ENCODE results near the gene RANBP10.
"Not testable (repeated sequence)": the region's sequence is repeated elsewhere in the genome, so short reads cannot be mapped to it uniquely, and the experiment has no call there.

RANBP10 gene

GRCh38 chr16:67694611-67695010, 111.7 kb downstream of the RANBP10 start:
- Histone ChIP-seq H3K9ac (ENCODE audit: low read length in 5 of 5) (no peak overlapping the region), H3K36me3 (ENCODE audit: control insufficient read depth in 5 of 5, insufficient read depth in 5 of 5, low read length in 5 of 5) (peaks cover 0 to 7% (median 6%) of the 10 kb centered on the region in 5 donors), H3K4me3 (ENCODE audit: low read depth in 1 of 5, low read length in 5 of 5) (no peak overlapping the region), H3K27ac (ENCODE audit: low read depth, low read length) (no peak overlapping the region), H3K4me1 (ENCODE audit: control insufficient read depth in 5 of 5, insufficient read depth in 5 of 5, low read length in 5 of 5) (peaks cover 0 to 13% (median 8%) of the 10 kb centered on the region in 5 donors), H3K27me3 (ENCODE audit: control insufficient read depth in 5 of 5, insufficient read depth in 4 of 5, low read length in 5 of 5) (no peaks in the 10 kb centered on the region), H3K9me3 (ENCODE audit: control insufficient read depth in 5 of 5, low read length in 5 of 5) (no peaks in the 10 kb centered on the region)

GRCh38 chr16:67693517-67694285, 112.7 kb downstream of the RANBP10 start:
- not testable (repeated sequence) for H3K4me3 ChIP-seq (ENCODE audit: low read depth in 1 of 5, low read length in 5 of 5); H3K9me3 ChIP-seq (ENCODE audit: control insufficient read depth in 5 of 5, low read length in 5 of 5); H3K36me3 ChIP-seq (ENCODE audit: control insufficient read depth in 5 of 5, insufficient read depth in 5 of 5, low read length in 5 of 5); H3K9ac ChIP-seq (ENCODE audit: low read length in 5 of 5); H3K27me3 ChIP-seq (ENCODE audit: control insufficient read depth in 5 of 5, insufficient read depth in 4 of 5, low read length in 5 of 5); H3K27ac ChIP-seq (ENCODE audit: low read depth, low read length)
- peaks cover 0 to 13% (median 8%) of the 10 kb centered on the region in 5 donors for H3K4me1 ChIP-seq (ENCODE audit: control insufficient read depth in 5 of 5, insufficient read depth in 5 of 5, low read length in 5 of 5)

GRCh38 chr16:67685388-67686112, 120.8 kb downstream of the RANBP10 start:
- H3K9ac ChIP-seq (ENCODE audit: low read length in 5 of 5): peak overlapping the region in 1 of 5 donors; percentile 18
- peaks cover 0 to 20% (median 13%) of the 10 kb centered on the region in 5 donors for H3K4me1 ChIP-seq (ENCODE audit: control insufficient read depth in 5 of 5, insufficient read depth in 5 of 5, low read length in 5 of 5)
- H3K27ac ChIP-seq (ENCODE audit: low read depth, low read length): peak overlapping the region; percentile 43
- peaks cover 0 to 25% (median 17%) of the 10 kb centered on the region in 5 donors for H3K36me3 ChIP-seq (ENCODE audit: control insufficient read depth in 5 of 5, insufficient read depth in 5 of 5, low read length in 5 of 5)
- no peaks in the 10 kb centered on the region for H3K27me3 ChIP-seq (ENCODE audit: control insufficient read depth in 5 of 5, insufficient read depth in 4 of 5, low read length in 5 of 5)
- no peaks in the 10 kb centered on the region for H3K9me3 ChIP-seq (ENCODE audit: control insufficient read depth in 5 of 5, low read length in 5 of 5)
- H3K4me3 ChIP-seq (ENCODE audit: low read depth in 1 of 5, low read length in 5 of 5): no peak overlapping the region

DNA sequence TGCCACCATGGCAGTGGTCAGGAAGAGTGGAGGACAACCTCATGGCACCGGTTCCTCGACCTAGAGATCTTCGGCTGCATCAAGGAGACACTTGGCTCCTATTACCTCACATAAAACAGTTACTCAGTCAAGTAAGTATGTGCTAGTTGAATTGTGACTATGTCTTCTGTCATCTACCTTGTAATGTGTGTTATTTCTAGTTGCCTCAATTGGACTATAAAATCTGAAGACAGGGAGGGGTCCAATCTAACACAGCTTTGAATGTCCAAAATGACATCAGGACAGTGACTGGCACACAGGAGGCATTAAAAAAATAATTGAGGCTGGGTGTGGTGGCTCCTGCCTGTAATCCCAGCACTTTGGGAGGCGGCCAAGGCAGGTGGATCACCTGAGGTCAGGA, 122.6 kb downstream of the RANBP10 start:
- H3K27ac ChIP-seq (ENCODE audit: low read depth, low read length): no peak overlapping the region
- no peaks in the 10 kb centered on the region for H3K9me3 ChIP-seq (ENCODE audit: control insufficient read depth in 5 of 5, low read length in 5 of 5)
- H3K27me3 ChIP-seq (ENCODE audit: control insufficient read depth in 5 of 5, insufficient read depth in 4 of 5, low read length in 5 of 5): no peaks in the 10 kb centered on the region
- H3K9ac ChIP-seq (ENCODE audit: low read length in 5 of 5): no peak overlapping the region
- H3K36me3 ChIP-seq (ENCODE audit: control insufficient read depth in 5 of 5, insufficient read depth in 5 of 5, low read length in 5 of 5): peaks cover 0 to 31% (median 17%) of the 10 kb centered on the region in 5 donors
- peaks cover 0 to 21% (median 14%) of the 10 kb centered on the region in 5 donors for H3K4me1 ChIP-seq (ENCODE audit: control insufficient read depth in 5 of 5, insufficient read depth in 5 of 5, low read length in 5 of 5)
- no peak overlapping the region for H3K4me3 ChIP-seq (ENCODE audit: low read depth in 1 of 5, low read length in 5 of 5)

DNA sequence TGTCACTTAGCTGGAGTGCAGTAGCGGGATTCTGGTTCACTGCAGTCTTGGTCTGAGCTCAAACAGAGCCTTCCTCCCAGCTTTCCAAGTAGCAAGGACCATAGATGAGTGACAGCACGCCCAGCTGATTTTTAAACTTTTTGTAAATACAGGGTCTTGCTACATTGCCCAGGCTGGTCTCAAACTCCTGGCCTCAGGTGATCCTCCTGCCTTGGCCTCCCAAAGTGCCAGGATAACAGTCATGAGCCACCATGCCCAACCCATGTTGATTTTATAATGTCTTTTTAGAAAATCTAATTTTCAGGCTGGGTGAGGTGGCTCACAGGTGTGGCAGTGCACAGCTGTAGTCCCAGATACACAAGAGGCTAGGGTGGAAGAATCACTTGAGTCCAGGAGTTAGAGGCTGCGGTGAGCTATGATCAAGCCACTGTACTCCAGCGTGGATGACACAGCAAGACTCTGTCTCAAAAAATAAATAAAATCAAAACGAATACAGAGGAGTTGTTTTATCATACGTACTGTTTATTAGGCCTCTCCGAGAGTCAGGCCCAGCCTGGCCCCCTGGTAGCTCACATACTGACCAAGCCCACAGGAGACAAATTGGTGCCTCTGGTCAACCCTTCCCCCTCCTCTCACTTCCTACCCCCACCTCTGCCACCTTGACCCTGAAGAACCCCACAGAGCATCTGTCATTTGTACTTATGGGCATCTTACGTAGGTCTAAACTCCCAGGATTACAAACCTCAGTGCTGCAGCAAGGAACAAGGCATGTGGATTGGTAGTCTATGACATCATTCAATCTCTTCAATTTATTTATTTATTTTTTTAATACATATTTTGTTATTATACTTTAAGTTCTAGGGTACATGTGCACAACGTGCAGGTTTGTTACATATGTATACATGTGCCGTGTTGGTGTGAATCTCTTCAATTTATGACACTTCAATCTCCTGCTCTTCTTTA, 126.1 kb downstream of the RANBP10 start:
- no peaks in the 10 kb centered on the region for H3K9me3 ChIP-seq (ENCODE audit: control insufficient read depth in 5 of 5, low read length in 5 of 5)
- no peak overlapping the region for H3K9ac ChIP-seq (ENCODE audit: low read length in 5 of 5)
- no peaks in the 10 kb centered on the region for H3K27me3 ChIP-seq (ENCODE audit: control insufficient read depth in 5 of 5, insufficient read depth in 4 of 5, low read length in 5 of 5)
- H3K36me3 ChIP-seq (ENCODE audit: control insufficient read depth in 5 of 5, insufficient read depth in 5 of 5, low read length in 5 of 5): peaks cover 0 to 33% (median 17%) of the 10 kb centered on the region in 5 donors
- no peak overlapping the region for H3K4me3 ChIP-seq (ENCODE audit: low read depth in 1 of 5, low read length in 5 of 5)
- peaks cover 6 to 37% (median 36%) of the 10 kb centered on the region in 5 donors for H3K4me1 ChIP-seq (ENCODE audit: control insufficient read depth in 5 of 5, insufficient read depth in 5 of 5, low read length in 5 of 5)
- H3K27ac ChIP-seq (ENCODE audit: low read depth, low read length): no peak overlapping the region

DNA sequence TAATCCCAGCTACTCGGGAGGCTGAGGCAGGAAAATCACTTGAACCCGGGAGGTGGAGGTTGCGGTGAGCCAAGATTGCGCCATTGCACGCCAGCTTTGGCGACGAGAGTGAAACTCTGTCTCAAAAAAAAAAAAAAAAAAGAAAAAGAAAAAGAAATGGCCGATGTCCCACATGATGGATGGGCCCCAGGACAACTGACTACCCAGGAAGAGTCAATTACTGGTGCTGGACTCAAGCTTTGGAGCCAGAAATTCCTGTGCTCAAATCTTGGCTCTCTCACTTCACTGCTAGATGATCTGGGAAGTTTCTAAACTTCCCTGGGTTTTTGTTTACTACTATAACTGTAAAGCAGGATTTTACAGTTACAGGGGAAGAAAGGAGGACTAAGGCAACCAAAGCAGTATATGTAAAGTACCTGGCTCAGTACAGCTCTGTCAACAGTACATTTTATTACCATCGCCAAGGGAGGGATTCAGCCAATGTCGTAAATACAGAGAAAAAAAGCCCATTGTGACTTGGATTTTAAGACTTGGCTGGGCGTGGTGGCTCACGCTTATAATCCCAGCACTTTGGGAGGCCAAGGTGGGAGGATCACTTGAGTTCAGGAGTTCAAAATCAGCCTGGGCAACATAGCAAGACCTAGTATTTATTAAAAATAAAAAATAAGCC, 127.9 kb downstream of the RANBP10 start:
- H3K36me3 ChIP-seq (ENCODE audit: control insufficient read depth in 5 of 5, insufficient read depth in 5 of 5, low read length in 5 of 5): peaks cover 0 to 23% (median 9%) of the 10 kb centered on the region in 5 donors
- peak overlapping the region; percentile 65 for H3K27ac ChIP-seq (ENCODE audit: low read depth, low read length)
- H3K9me3 ChIP-seq (ENCODE audit: control insufficient read depth in 5 of 5, low read length in 5 of 5): no peaks in the 10 kb centered on the region
- H3K27me3 ChIP-seq (ENCODE audit: control insufficient read depth in 5 of 5, insufficient read depth in 4 of 5, low read length in 5 of 5): no peaks in the 10 kb centered on the region
- H3K4me1 ChIP-seq (ENCODE audit: control insufficient read depth in 5 of 5, insufficient read depth in 5 of 5, low read length in 5 of 5): peaks cover 10 to 46% (median 43%) of the 10 kb centered on the region in 5 donors
- peak overlapping the region in 1 of 5 donors; percentile 6 for H3K4me3 ChIP-seq (ENCODE audit: low read depth in 1 of 5, low read length in 5 of 5)
- H3K9ac ChIP-seq (ENCODE audit: low read length in 5 of 5): peak overlapping the region in 1 of 5 donors; percentile 39

DNA sequence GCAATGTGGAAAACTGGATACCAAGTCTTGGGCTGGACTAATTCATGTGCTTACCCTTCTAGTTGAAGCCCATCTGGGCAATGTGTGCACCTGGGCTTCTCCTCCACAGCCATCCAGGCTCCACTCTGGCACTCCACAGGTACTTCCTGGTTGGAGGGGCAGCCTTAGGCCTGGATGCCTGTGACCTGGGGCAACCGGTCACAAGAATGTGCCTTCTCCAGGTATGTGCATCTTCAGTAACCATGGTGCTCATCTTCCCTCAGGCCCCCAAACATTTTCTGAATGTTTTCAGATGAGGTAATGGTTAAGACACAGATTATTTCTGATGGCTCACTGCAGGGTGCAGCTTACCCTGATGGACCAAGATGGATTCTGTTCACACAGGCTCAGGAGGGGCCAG, 128.6 kb downstream of the RANBP10 start:
- Histone ChIP-seq H3K36me3 (ENCODE audit: control insufficient read depth in 5 of 5, insufficient read depth in 5 of 5, low read length in 5 of 5) (peaks cover 0 to 16% (median 4%) of the 10 kb centered on the region in 5 donors), H3K27me3 (ENCODE audit: control insufficient read depth in 5 of 5, insufficient read depth in 4 of 5, low read length in 5 of 5) (no peaks in the 10 kb centered on the region), H3K4me3 (ENCODE audit: low read depth in 1 of 5, low read length in 5 of 5) (no peak overlapping the region), H3K4me1 (ENCODE audit: control insufficient read depth in 5 of 5, insufficient read depth in 5 of 5, low read length in 5 of 5) (peaks cover 18 to 54% (median 49%) of the 10 kb centered on the region in 5 donors), H3K9me3 (ENCODE audit: control insufficient read depth in 5 of 5, low read length in 5 of 5) (no peaks in the 10 kb centered on the region), H3K27ac (ENCODE audit: low read depth, low read length) (peak overlapping the region; percentile 30), H3K9ac (ENCODE audit: low read length in 5 of 5) (peak overlapping the region in 1 of 5 donors; percentile 38)

GRCh38 chr16:67676939-67677338, 129.4 kb downstream of the RANBP10 start:
- no peak overlapping the region for H3K4me3 ChIP-seq (ENCODE audit: low read depth in 1 of 5, low read length in 5 of 5)

GRCh38 chr16:67676516-67676915, 129.8 kb downstream of the RANBP10 start:
- H3K36me3 ChIP-seq (ENCODE audit: control insufficient read depth in 5 of 5, insufficient read depth in 5 of 5, low read length in 5 of 5): peaks cover 0 to 16% (median 4%) of the 10 kb centered on the region in 5 donors
- no peak overlapping the region for H3K4me3 ChIP-seq (ENCODE audit: low read depth in 1 of 5, low read length in 5 of 5)
- H3K4me1 ChIP-seq (ENCODE audit: control insufficient read depth in 5 of 5, insufficient read depth in 5 of 5, low read length in 5 of 5): peaks cover 18 to 56% (median 53%) of the 10 kb centered on the region in 5 donors
- H3K9me3 ChIP-seq (ENCODE audit: control insufficient read depth in 5 of 5, low read length in 5 of 5): no peaks in the 10 kb centered on the region
- peak overlapping the region in 2 of 5 donors; percentile 30 to 50 for H3K9ac ChIP-seq (ENCODE audit: low read length in 5 of 5)
- no peaks in the 10 kb centered on the region for H3K27me3 ChIP-seq (ENCODE audit: control insufficient read depth in 5 of 5, insufficient read depth in 4 of 5, low read length in 5 of 5)
- H3K27ac ChIP-seq (ENCODE audit: low read depth, low read length): peak overlapping the region; percentile 30

More at GRCh38 chr16:67676939-67677338, 129.4 kb downstream of the RANBP10 start:
- Histone ChIP-seq H3K27me3 (ENCODE audit: control insufficient read depth in 5 of 5, insufficient read depth in 4 of 5, low read length in 5 of 5) (no peaks in the 10 kb centered on the region), H3K4me1 (ENCODE audit: control insufficient read depth in 5 of 5, insufficient read depth in 5 of 5, low read length in 5 of 5) (peaks cover 18 to 56% (median 53%) of the 10 kb centered on the region in 5 donors), H3K36me3 (ENCODE audit: control insufficient read depth in 5 of 5, insufficient read depth in 5 of 5, low read length in 5 of 5) (peaks cover 0 to 16% (median 4%) of the 10 kb centered on the region in 5 donors), H3K9ac (ENCODE audit: low read length in 5 of 5) (peak overlapping the region in 1 of 5 donors; percentile 50), H3K9me3 (ENCODE audit: control insufficient read depth in 5 of 5, low read length in 5 of 5) (no peaks in the 10 kb centered on the region), H3K27ac (ENCODE audit: low read depth, low read length) (peak overlapping the region; percentile 30)

Data from subcutaneous abdominal adipose tissue (tissue), 5 donors.